HG03045 (cell line): ENCODE measurements around the gene ANKIB1.
"Not testable (repeated sequence)": the region's sequence is repeated elsewhere in the genome, so short reads cannot be mapped to it uniquely, and the experiment has no call there.

Experiments
- ATAC-seq: cut with Tn5 transposase; IDR thresholded peaks from one replicate; pipeline ENCODE4 v1.9.1; 2021; ENCODE audit warnings: mild to moderate bottlenecking, moderate library complexity; ENCODE audit not compliant: unreplicated experiment

ANKIB1 gene

GRCh38 chr7:92442720-92443119 is 196.9 kb downstream of the ANKIB1 start:
- ATAC-seq, result not testable (repeated sequence)

- ATAC-seq, result no peak
Measured at GRCh38 chr7:92446869-92447344, 201.1 kb downstream of the ANKIB1 start.

GRCh38 chr7:92447345-92448204 is 201.8 kb downstream of the ANKIB1 start, which contains the start of gene GATAD1:
Gene GATAD1 (plus strand): TSS chr7:92447482. CDS start chr7:92447730, 248 bp downstream.
- peak; percentile 90 for ATAC-seq

- ATAC-seq, result peak; percentile 39
Measured at GRCh38 chr7:92448205-92448747, 202.5 kb downstream of the ANKIB1 start.
